Endothelial cell of umbilical vein (primary cell): ENCODE measurements around the gene DYNLT5. TPM values are rescaled to one million over a fixed set of nuclear protein-coding genes. Genes with fewer than 3 reads are reported as not detected.

Experiments used
- BruUV-seq: library from RNA; stranded (reverse); fragments of 400-500 nt; replicated peaks from 2 replicates; lab custom pipeline; 2021; lab: Mats Ljungman, UMichigan
- CTCF ChIA-PET: fragments of 300-600, 350-600 bp; sonication (Branson Sonifier 250); formaldehyde crosslinking; loops from one replicate; lab custom pipeline; 2021; ENCODE audit warnings: antibody characterized with exemption, inconsistent platforms; lab: Charles Lee
- POLR2A ChIA-PET: fragments of 300-600, 350-600 bp; sonication (Branson Sonifier 250); formaldehyde crosslinking; loops from one replicate; lab custom pipeline; 2021; ENCODE audit warnings: antibody characterized with exemption, inconsistent platforms; lab: Charles Lee
- DNase-seq: peaks from one replicate; pipeline ENCODE4 v3.0.0-alpha.2; 2011; ENCODE audit warnings: low read depth, low spot score
- FAIRE-seq: peaks from 2 replicates; lab custom pipeline; 2011; peaks lifted over from hg19 to GRCh38; lab: Jason Lieb, UNC
- H2AFZ ChIP-seq: 2 replicates; pipeline ENCODE4 v1.6.0; 2012; ENCODE audit warnings: low read depth, low read length, control low read depth, inconsistent platforms
- H3K27ac ChIP-seq: 2 replicates; pipeline ENCODE4 v1.5.1; 2011; ENCODE audit warnings: low read depth, mild to moderate bottlenecking, control low read depth, low read length, moderate library complexity; ENCODE audit not compliant: insufficient read depth
- H3K27me3 ChIP-seq, 2 experiments: 2 replicates each; pipeline versions ENCODE4 v1.6.0 to v1.6.1; 2011; ENCODE audit warnings: low read length in 2 of 2, mixed read lengths in 1 of 2; ENCODE audit not compliant: control insufficient read depth in 2 of 2, insufficient read depth in 2 of 2
- H3K36me3 ChIP-seq, 2 experiments: 2 replicates in 1 of 2; 3 replicates in 1 of 2; pipeline ENCODE4 v1.5.1; 2011; ENCODE audit warnings: low read length in 2 of 2, mild to moderate bottlenecking in 1 of 2, moderate library complexity in 1 of 2; ENCODE audit not compliant: control insufficient read depth in 2 of 2, insufficient read depth in 2 of 2; ENCODE audit errors: extremely low read depth in 1 of 2
- H3K4me1 ChIP-seq: 3 replicates; pipeline ENCODE4 v1.5.1; 2011; ENCODE audit warnings: mild to moderate bottlenecking, low read length; ENCODE audit not compliant: control insufficient read depth, insufficient read depth; ENCODE audit errors: extremely low read depth
- H3K4me2 ChIP-seq: 2 replicates; pipeline ENCODE4 v1.6.1; 2011; ENCODE audit warnings: low read length, control low read depth, mixed read lengths; ENCODE audit not compliant: insufficient read depth
- H3K4me3 ChIP-seq, 3 experiments: fragments of 200-600 bp in 1 of 3; sonication (generic), shearing (Covaris generic) in 1 of 3; replicated peaks in 1 of 3; 2 replicates each; pipeline ENCODE4 v1.5.1; 2011 to 2016; ENCODE audit warnings: control low read depth in 3 of 3, low read length in 3 of 3, mild to moderate bottlenecking in 2 of 3, inconsistent platforms in 1 of 3, low read depth in 1 of 3, moderate library complexity in 1 of 3; ENCODE audit not compliant: insufficient read depth in 1 of 3
- H3K79me2 ChIP-seq: 2 replicates; pipeline ENCODE4 v1.6.0; 2012; ENCODE audit warnings: low read length, inconsistent platforms; ENCODE audit not compliant: control insufficient read depth, insufficient read depth
- H3K9ac ChIP-seq: replicated peaks from 2 replicates; pipeline ENCODE3; 2011; ENCODE audit warnings: low read length, control low read depth; ENCODE audit not compliant: insufficient read depth; ENCODE audit errors: extremely low read depth
- H3K9me1 ChIP-seq: replicated peaks from 3 replicates; pipeline ENCODE4 v1.6.0; 2011; ENCODE audit warnings: mild to moderate bottlenecking, low read length; ENCODE audit not compliant: control insufficient read depth, insufficient read depth; ENCODE audit errors: extremely low read depth
- H3K9me3 ChIP-seq: replicated peaks from 2 replicates; pipeline ENCODE4 v1.5.1; 2012; ENCODE audit warnings: low read length, inconsistent platforms; ENCODE audit not compliant: control insufficient read depth, insufficient read depth
- H4K20me1 ChIP-seq: replicated peaks from 2 replicates; pipeline ENCODE3; 2011; ENCODE audit warnings: mild to moderate bottlenecking, low read length; ENCODE audit not compliant: control insufficient read depth, insufficient read depth; ENCODE audit errors: extremely low read depth
- EZH2 ChIP-seq: IDR thresholded peaks from 2 replicates; pipeline ENCODE4 v1.6.1; 2012; ENCODE audit warnings: borderline replicate concordance, low read depth, mild to moderate bottlenecking, moderate library complexity, low read length, inconsistent platforms; ENCODE audit not compliant: severe bottlenecking
- FOS ChIP-seq: IDR thresholded peaks from 2 replicates; pipeline ENCODE4 v1.6.1; 2011; ENCODE audit warnings: mild to moderate bottlenecking, low read length, moderate library complexity, borderline replicate concordance; ENCODE audit not compliant: insufficient read depth
- GATA2 ChIP-seq: IDR thresholded peaks from 2 replicates; pipeline ENCODE4 v1.7.0; 2011; ENCODE audit warnings: low read depth, mild to moderate bottlenecking, moderate library complexity, mixed read lengths, low read length; ENCODE audit not compliant: insufficient read length, insufficient read depth
- JUN ChIP-seq: IDR thresholded peaks from 2 replicates; pipeline ENCODE4 v1.6.1; 2011; ENCODE audit warnings: borderline replicate concordance, low read depth; ENCODE audit not compliant: insufficient read length, insufficient read depth
- MYC ChIP-seq: IDR thresholded peaks from one replicate; pipeline ENCODE4 v1.6.1; 2011; ENCODE audit warnings: mild to moderate bottlenecking, low read depth, low read length
- POLR2A ChIP-seq: IDR thresholded peaks from 2 replicates; pipeline ENCODE4 v1.6.1; 2012; ENCODE audit warnings: low read depth, mild to moderate bottlenecking, control low read depth, low read length
- POLR2AphosphoS5 ChIP-seq: IDR thresholded peaks from 2 replicates; pipeline ENCODE4 v1.6.1; 2012; ENCODE audit warnings: low read depth, mild to moderate bottlenecking, control low read depth, low read length, moderate library complexity; ENCODE audit not compliant: insufficient read depth
- dilution Hi-C: fragments of 300-500 bp; cut with MboI; formaldehyde crosslinking; loops from one replicate; pipeline ENCODE4 v1.15.0; 2019; ENCODE audit warnings: low sequenced_read_pairs; ENCODE audit not compliant: extremely low pct_ligation_motif_present
- intact Hi-C: fragments of 100-400 bp; cut with micrococcal nuclease; formaldehyde crosslinking; loops from one replicate; pipeline ENCODE4 v1.10.0; 2022
- polyA plus RNA-seq, 4 experiments: library from polyadenylated mRNA; depleted of rRNA in 3 of 4; stranded (reverse) in 3 of 4; unstranded in 1 of 4; fragments of >200 nt; gene quantifications; 2 replicates each; pipeline versions ENCODE4 v1.2.1 to v1.2.3, GENCODE V29; 2011 to 2012; ENCODE audit warnings: missing spikeins in 1 of 4
- total RNA-seq: library from RNA; stranded (reverse); gene quantifications from 2 replicates; pipeline ENCODE4 v1.2.3, GENCODE V29; 2021
- TF ChIP-seq, protein P1 (sequence below): IDR thresholded peaks from 2 replicates; pipeline ENCODE4 v1.6.1; 2011; ENCODE audit not compliant: insufficient read depth, insufficient read length
- TF ChIP-seq, protein P2 (sequence below), 2 donors: IDR thresholded peaks; 1 replicate in 1 of 2; 2 replicates in 1 of 2; pipeline ENCODE4 v1.5.1; 2011; ENCODE audit warnings: low read length in 2 of 2, mild to moderate bottlenecking in 2 of 2, moderate library complexity in 2 of 2, control low read depth in 1 of 2, inconsistent platforms in 1 of 2, low read depth in 1 of 2; ENCODE audit not compliant: insufficient read depth in 1 of 2; ENCODE audit errors: extremely low read depth in 1 of 2

DYNLT5 gene
- total and polyA plus RNA-seq, 2 donors (not counting 3 experiments of a cell fraction or from before 2014, with no cell fraction given), result 4.0 to 4.5 TPM

- Histone ChIP-seq H3K79me2 (no peaks in the 10 kb centered on the region), H3K9me1 (no peaks in the 10 kb centered on the region), H3K4me2 (no peak overlapping the region), H3K4me1 (no peaks in the 10 kb centered on the region), H3K27ac (no peak overlapping the region), H3K9me3 (no peaks in the 10 kb centered on the region), H3K9ac (no peak overlapping the region), H3K36me3 (no peaks in the 10 kb centered on the region), H4K20me1 (no peaks in the 10 kb centered on the region), H2AFZ (no peak overlapping the region), H3K27me3 (no peaks in the 10 kb centered on the region), H3K4me3 (no peak overlapping the region)
- POLR2A ChIA-PET, result interaction anchor here (0.7 kb wide), 1 partner anchor 28 kb away, joined by 3 read pairs; no protein-coding TSS in a partner anchor
- FAIRE-seq (no peak), DNase-seq (no peak)
- BruUV-seq, result no TSS peak
- dilution Hi-C loops, result no loop called here
- TF ChIP-seq EZH2, result no peak
- no peak for TF ChIP-seq JUN
- TF ChIP-seq POLR2AphosphoS5, result no peak
- no peak for TF ChIP-seq FOS
- no peak for TF ChIP-seq GATA2
- TF ChIP-seq POLR2A, result no peak
- no peak for TF ChIP-seq MYC
- TF ChIP-seq, protein P1, sequence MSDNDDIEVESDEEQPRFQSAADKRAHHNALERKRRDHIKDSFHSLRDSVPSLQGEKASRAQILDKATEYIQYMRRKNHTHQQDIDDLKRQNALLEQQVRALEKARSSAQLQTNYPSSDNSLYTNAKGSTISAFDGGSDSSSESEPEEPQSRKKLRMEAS, result no peak
- TF ChIP-seq, protein P2, sequence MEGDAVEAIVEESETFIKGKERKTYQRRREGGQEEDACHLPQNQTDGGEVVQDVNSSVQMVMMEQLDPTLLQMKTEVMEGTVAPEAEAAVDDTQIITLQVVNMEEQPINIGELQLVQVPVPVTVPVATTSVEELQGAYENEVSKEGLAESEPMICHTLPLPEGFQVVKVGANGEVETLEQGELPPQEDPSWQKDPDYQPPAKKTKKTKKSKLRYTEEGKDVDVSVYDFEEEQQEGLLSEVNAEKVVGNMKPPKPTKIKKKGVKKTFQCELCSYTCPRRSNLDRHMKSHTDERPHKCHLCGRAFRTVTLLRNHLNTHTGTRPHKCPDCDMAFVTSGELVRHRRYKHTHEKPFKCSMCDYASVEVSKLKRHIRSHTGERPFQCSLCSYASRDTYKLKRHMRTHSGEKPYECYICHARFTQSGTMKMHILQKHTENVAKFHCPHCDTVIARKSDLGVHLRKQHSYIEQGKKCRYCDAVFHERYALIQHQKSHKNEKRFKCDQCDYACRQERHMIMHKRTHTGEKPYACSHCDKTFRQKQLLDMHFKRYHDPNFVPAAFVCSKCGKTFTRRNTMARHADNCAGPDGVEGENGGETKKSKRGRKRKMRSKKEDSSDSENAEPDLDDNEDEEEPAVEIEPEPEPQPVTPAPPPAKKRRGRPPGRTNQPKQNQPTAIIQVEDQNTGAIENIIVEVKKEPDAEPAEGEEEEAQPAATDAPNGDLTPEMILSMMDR (IDR thresholded peaks at IDR 0.05; ENCODE audit: extremely low read depth in 1 of 2, insufficient read depth in 1 of 2, low read depth in 1 of 2, low read length in 2 of 2), result no peak
- intact Hi-C loops, result loop anchor here (5.0 to 10.0 kb wide), 2 partner anchors 230 to 737 kb away; no protein-coding TSS in a partner anchor
- CTCF ChIA-PET, result interaction anchor here (3.6 to 7.9 kb wide), 2 partner anchors 381 to 444 kb away, joined by 122 to 157 read pairs; no protein-coding TSS in a partner anchor
Measured at GRCh38 chr1:66767626-66768025, 15.4 kb downstream of the DYNLT5 start.
